Right lobe of liver (tissue), 4 donors: ENCODE measurements around the gene MAGI1.

Experiments
- CTCF ChIP-seq, 4 donors: fragments of 200-600 bp in 3 of 4; fragments of 450-650 bp in 1 of 4; IDR thresholded peaks; one replicate each; pipeline versions ENCODE4 v1.5.1 to v1.8.0; 2016 to 2022; ENCODE audit warnings: antibody characterized with exemption in 4 of 4, mild to moderate bottlenecking in 2 of 4
- POLR2A ChIP-seq: fragments of 450-650 bp; IDR thresholded peaks from one replicate; pipeline ENCODE4 v1.6.1; 2017; ENCODE audit warnings: antibody characterized with exemption, mild to moderate bottlenecking
- donor health status: DM: no; HTN: no; CAD: no.
- donor health status: DM: no; HTN: no; CAD: no.
- donor health status: DM: no; HTN: yes; CAD: no.

- TF ChIP-seq CTCF (IDR thresholded peaks at IDR 0.05) (no peak), POLR2A (no peak)
Observed at GRCh38 chr3:65672061-65672460, 366.7 kb downstream of the MAGI1 start.
